ENCODE data around the gene WIPF2.

DNA sequence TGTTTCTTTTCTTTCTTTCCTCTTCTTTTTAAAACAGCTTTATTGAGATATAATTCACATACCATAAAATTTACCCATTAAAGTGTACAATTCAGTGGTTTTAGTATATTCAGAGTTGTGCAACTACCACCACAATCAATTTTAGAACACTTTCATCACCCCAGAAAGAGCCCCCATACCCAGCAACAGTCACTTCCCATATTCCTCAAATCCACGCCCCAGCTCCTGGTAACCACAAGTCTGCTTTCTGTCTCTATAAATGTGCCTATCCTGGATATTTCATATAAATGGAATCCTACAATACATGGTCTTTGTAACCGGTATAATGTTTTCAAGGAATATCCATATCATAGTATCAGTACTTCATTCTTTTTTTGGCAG lies 109.3 kb downstream of the WIPF2 start:
- TF ChIP-seq, protein P1, sequence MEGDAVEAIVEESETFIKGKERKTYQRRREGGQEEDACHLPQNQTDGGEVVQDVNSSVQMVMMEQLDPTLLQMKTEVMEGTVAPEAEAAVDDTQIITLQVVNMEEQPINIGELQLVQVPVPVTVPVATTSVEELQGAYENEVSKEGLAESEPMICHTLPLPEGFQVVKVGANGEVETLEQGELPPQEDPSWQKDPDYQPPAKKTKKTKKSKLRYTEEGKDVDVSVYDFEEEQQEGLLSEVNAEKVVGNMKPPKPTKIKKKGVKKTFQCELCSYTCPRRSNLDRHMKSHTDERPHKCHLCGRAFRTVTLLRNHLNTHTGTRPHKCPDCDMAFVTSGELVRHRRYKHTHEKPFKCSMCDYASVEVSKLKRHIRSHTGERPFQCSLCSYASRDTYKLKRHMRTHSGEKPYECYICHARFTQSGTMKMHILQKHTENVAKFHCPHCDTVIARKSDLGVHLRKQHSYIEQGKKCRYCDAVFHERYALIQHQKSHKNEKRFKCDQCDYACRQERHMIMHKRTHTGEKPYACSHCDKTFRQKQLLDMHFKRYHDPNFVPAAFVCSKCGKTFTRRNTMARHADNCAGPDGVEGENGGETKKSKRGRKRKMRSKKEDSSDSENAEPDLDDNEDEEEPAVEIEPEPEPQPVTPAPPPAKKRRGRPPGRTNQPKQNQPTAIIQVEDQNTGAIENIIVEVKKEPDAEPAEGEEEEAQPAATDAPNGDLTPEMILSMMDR (IDR thresholded peaks at IDR 0.05; ENCODE audit: insufficient read depth, low read length, poor library complexity, severe bottlenecking): no peak
- TF ChIP-seq EZH2phosphoT487 (conservative IDR thresholded peaks at IDR 0.05; ENCODE audit: low read length): no peak
